HCT116 (cell line): ENCODE measurements around the gene TBRG4. TPM values are rescaled to one million over a fixed set of nuclear protein-coding genes. Genes with fewer than 3 reads are reported as not detected.

ENCODE experiments used
- ATAC-seq: fragments of 200-7000 bp; cut with Tn5 transposase; 2 replicates; pipeline ENCODE4 v1.9.1; 2020; ENCODE audit warnings: mild to moderate bottlenecking, moderate library complexity
- BruUV-seq: library from RNA; stranded (reverse); fragments of 400-500 nt; replicated peaks from 2 replicates; lab custom pipeline; 2021; lab: Mats Ljungman, UMichigan
- CTCF ChIA-PET: fragments of 300-600 bp; sonication (Branson Sonifier 250); formaldehyde crosslinking; loops from one replicate; lab custom pipeline; 2021; ENCODE audit warnings: antibody characterized with exemption; lab: Charles Lee
- POLR2A ChIA-PET: fragments of 300-600, 350-600 bp; sonication (Branson Sonifier 250); formaldehyde crosslinking; loops from one replicate; lab custom pipeline; 2021; ENCODE audit warnings: antibody characterized with exemption; lab: Charles Lee
- RAD21 ChIA-PET, 2 experiments: fragments of 300-600 bp; sonication (Branson Sonifier 250); formaldehyde crosslinking; loops; one replicate each; lab custom pipeline; 2023; ENCODE audit warnings: low total read pairs in 2 of 2; ENCODE audit not compliant: uncharacterized antibody in 2 of 2, unreplicated experiment in 2 of 2, low non-redundant PET in 1 of 2; lab: Charles Lee
- DNase-seq: peaks from one replicate; pipeline ENCODE4 v3.0.0-alpha.2; 2010; ENCODE audit warnings: low read depth, low spot score
- H2AFZ ChIP-seq: fragments of 200-600 bp; shearing (Covaris generic), sonication (generic); 2 replicates; pipeline ENCODE4 v1.6.1; 2017; ENCODE audit warnings: low read depth, mixed run types, mixed read lengths, antibody characterized with exemption, low read length; ENCODE audit not compliant: poor library complexity, severe bottlenecking
- H3K27ac ChIP-seq: 2 replicates; pipeline ENCODE4 v1.5.1; 2012; ENCODE audit warnings: low read depth, low read length
- H3K27me3 ChIP-seq: fragments of 200-600 bp; sonication (generic); 2 replicates; pipeline ENCODE4 v1.6.1; 2016; ENCODE audit warnings: mixed run types, low read length, mixed read lengths; ENCODE audit not compliant: insufficient read depth
- H3K36me3 ChIP-seq, 2 experiments: fragments of 200-500 bp in 1 of 2; fragments of 200-600 bp in 1 of 2; sonication (Bioruptor generic) in 1 of 2; sonication (generic) in 1 of 2; 2 replicates each; pipeline versions ENCODE4 v1.5.1 to v1.6.1; 2014 to 2016; ENCODE audit warnings: low read length in 2 of 2, inconsistent platforms in 1 of 2, mixed read lengths in 1 of 2, mixed run types in 1 of 2; ENCODE audit not compliant: insufficient read depth in 2 of 2, control insufficient read depth in 1 of 2
- H3K4me1 ChIP-seq, 2 experiments: fragments of 200-600 bp in 1 of 2; sonication (generic) in 1 of 2; 2 replicates each; pipeline versions ENCODE4 v1.5.1 to v1.6.1; 2012 to 2017; ENCODE audit warnings: low read length in 2 of 2, inconsistent platforms in 1 of 2, mild to moderate bottlenecking in 1 of 2, mixed read lengths in 1 of 2, mixed run types in 1 of 2, moderate library complexity in 1 of 2; ENCODE audit not compliant: insufficient read depth in 2 of 2, control insufficient read depth in 1 of 2
- H3K4me2 ChIP-seq: fragments of 200-600 bp; sonication (generic); 2 replicates; pipeline ENCODE4 v1.6.1; 2017; ENCODE audit warnings: mixed run types, low read length, mixed read lengths
- H3K4me3 ChIP-seq, 2 experiments: fragments of 200-600 bp in 1 of 2; sonication (generic) in 1 of 2; replicated peaks in 1 of 2; 2 replicates each; pipeline ENCODE4 v1.5.1; 2011 to 2016; ENCODE audit warnings: low read length in 2 of 2, control low read depth in 1 of 2, low read depth in 1 of 2, mild to moderate bottlenecking in 1 of 2, mixed read lengths in 1 of 2, mixed run types in 1 of 2
- H3K79me2 ChIP-seq: fragments of 200-600 bp; sonication (generic); 2 replicates; pipeline ENCODE4 v1.6.1; 2017; ENCODE audit warnings: mild to moderate bottlenecking, mixed run types, low read length, moderate library complexity, mixed read lengths; ENCODE audit not compliant: insufficient read depth
- H3K9ac ChIP-seq: fragments of 200-600 bp; sonication (generic); 2 replicates; pipeline ENCODE4 v1.6.1; 2016; ENCODE audit warnings: low read length, mixed read lengths
- H3K9me2 ChIP-seq: fragments of 200-600 bp; sonication (generic), shearing (Covaris generic); 2 replicates; pipeline ENCODE4 v1.6.1; 2017; ENCODE audit warnings: mixed run types, mild to moderate bottlenecking, moderate library complexity; ENCODE audit not compliant: insufficient read depth
- H3K9me3 ChIP-seq, 2 experiments: fragments of 200-500 bp in 1 of 2; fragments of 200-600 bp in 1 of 2; sonication (Bioruptor generic) in 1 of 2; sonication (generic) in 1 of 2; 2 replicates each; pipeline ENCODE4 v1.6.1; 2014 to 2017; ENCODE audit warnings: low read length in 2 of 2, mixed read lengths in 2 of 2, inconsistent platforms in 1 of 2, low read depth in 1 of 2, mild to moderate bottlenecking in 1 of 2, mixed run types in 1 of 2, moderate library complexity in 1 of 2; ENCODE audit not compliant: control insufficient read depth in 1 of 2, insufficient read depth in 1 of 2
- H4K20me1 ChIP-seq: fragments of 200-600 bp; sonication (generic), shearing (Covaris generic); 2 replicates; pipeline ENCODE4 v1.6.1; 2017; ENCODE audit warnings: mixed run types, mild to moderate bottlenecking, moderate library complexity; ENCODE audit not compliant: insufficient read depth
- CBX3 ChIP-seq: IDR thresholded peaks from 2 replicates; pipeline ENCODE4 v1.6.1; 2012; ENCODE audit warnings: low read depth
- CEBPB ChIP-seq: IDR thresholded peaks from 2 replicates; pipeline ENCODE4 v1.6.1; 2012; ENCODE audit warnings: low read depth
- CTCF ChIP-seq, 3 experiments: fragments of 200-600 bp in 1 of 3; sonication (generic) in 1 of 3; IDR thresholded peaks in 2 of 3; conservative IDR thresholded peaks in 1 of 3; 2 replicates each; pipeline ENCODE4 v1.5.1; 2012 to 2017; ENCODE audit warnings: low read depth in 2 of 3, low read length in 2 of 3, antibody characterized with exemption in 1 of 3, borderline replicate concordance in 1 of 3, control low read depth in 1 of 3, mild to moderate bottlenecking in 1 of 3, mixed read lengths in 1 of 3, mixed run types in 1 of 3, moderate library complexity in 1 of 3; ENCODE audit not compliant: insufficient read depth in 1 of 3
- EGR1 ChIP-seq: IDR thresholded peaks from 2 replicates; pipeline ENCODE4 v1.6.1; 2012; ENCODE audit warnings: low read depth
- ELF1 ChIP-seq: IDR thresholded peaks from 2 replicates; pipeline ENCODE4 v1.6.1; 2012; ENCODE audit warnings: low read depth, borderline replicate concordance
- EZH2phosphoT487 ChIP-seq: fragments of 200-600 bp; IDR thresholded peaks from 2 replicates; pipeline ENCODE4 v1.6.1; 2018; ENCODE audit warnings: antibody characterized with exemption, borderline replicate concordance
- FOSL1 ChIP-seq: IDR thresholded peaks from 2 replicates; pipeline ENCODE4 v1.6.1; 2012; ENCODE audit warnings: low read depth
- MAX ChIP-seq: IDR thresholded peaks from 2 replicates; pipeline ENCODE4 v1.6.1; 2012
- POLR2A ChIP-seq: IDR thresholded peaks from 2 replicates; pipeline ENCODE4 v1.7.0; 2011; ENCODE audit warnings: borderline replicate concordance; ENCODE audit not compliant: insufficient read depth, insufficient read length; ENCODE audit errors: extremely low read depth
- POLR2AphosphoS5 ChIP-seq: IDR thresholded peaks from 2 replicates; pipeline ENCODE4 v1.6.1; 2011; ENCODE audit warnings: mild to moderate bottlenecking, low read depth, low read length, moderate library complexity
- RAD21 ChIP-seq: IDR thresholded peaks from 2 replicates; pipeline ENCODE4 v1.6.1; 2012; ENCODE audit warnings: low read depth, mild to moderate bottlenecking
- REST ChIP-seq: IDR thresholded peaks from 2 replicates; pipeline ENCODE4 v1.6.1; 2012; ENCODE audit warnings: low read depth
- SIN3A ChIP-seq: IDR thresholded peaks from 2 replicates; pipeline ENCODE4 v1.6.1; 2012; ENCODE audit warnings: low read depth
- SP1 ChIP-seq: IDR thresholded peaks from 2 replicates; pipeline ENCODE4 v1.6.1; 2012; ENCODE audit warnings: low read depth
- SRF ChIP-seq: IDR thresholded peaks from 2 replicates; pipeline ENCODE4 v1.6.1; 2012; ENCODE audit warnings: low read depth
- ZFX ChIP-seq: fragments of 450-650 bp; IDR thresholded peaks from 2 replicates; pipeline ENCODE4 v1.6.1; 2017
- intact Hi-C: fragments of 100-400 bp; cut with micrococcal nuclease; formaldehyde crosslinking; loops from 2 replicates; pipeline ENCODE4 v1.10.0; 2022
- total RNA-seq: library from RNA; stranded (reverse); gene quantifications from one replicate; pipeline ENCODE4 v1.2.1, GENCODE V29; 2021; ENCODE audit not compliant: unreplicated experiment

Gene TBRG4
- total RNA-seq, 1 experiment from 2014 or later: 136 TPM

- TF ChIP-seq REST: no peak
- TF ChIP-seq ELF1: no peak
Observed at GRCh38 chr7:45066409-45066808, 45.1 kb downstream of the TBRG4 start (continued).

- H3K9ac ChIP-seq: no peak overlapping the region
- ATAC-seq (no peak), DNase-seq (no peak)
- CTCF ChIA-PET: no interaction called here
- H2AFZ ChIP-seq: no peak overlapping the region
- H3K4me3 ChIP-seq: no peak overlapping the region
- peaks cover 12 to 20% of the 10 kb centered on the region in 2 experiments for H3K4me1 ChIP-seq
- intact Hi-C loops: no loop called here
- H3K27me3 ChIP-seq: no peaks in the 10 kb centered on the region
- no peaks in the 10 kb centered on the region for H3K9me3 ChIP-seq
- H3K27ac ChIP-seq: no peak overlapping the region
- H3K4me2 ChIP-seq: no peak overlapping the region
- H3K79me2 ChIP-seq: peaks cover 4% of the 10 kb centered on the region; the same call in 1 of the 2 replicates
- no peaks in the 10 kb centered on the region; a peak in 1 of 4 replicates for H3K36me3 ChIP-seq
- TF ChIP-seq EGR1 (no peak), MAX (no peak), SRF (no peak), EZH2phosphoT487 (no peak), CTCF (IDR thresholded peaks at IDR 0.05 in 2 of 3, conservative IDR thresholded peaks at IDR 0.05 in 1 of 3; ENCODE audit: borderline replicate concordance in 1 of 3, insufficient read depth in 1 of 3, low read depth in 2 of 3, low read length in 2 of 3) (no peak), RAD21 (no peak), REST (no peak), SP1 (no peak), ZFX (no peak), POLR2A (no peak), SIN3A (no peak), CEBPB (no peak), CBX3 (no peak), FOSL1 (no peak), ELF1 (no peak), POLR2AphosphoS5 (no peak)
- H4K20me1 ChIP-seq: no peaks in the 10 kb centered on the region
- no TSS peak for BruUV-seq
- POLR2A ChIA-PET: no interaction called here
- no peaks in the 10 kb centered on the region for H3K9me2 ChIP-seq
- RAD21 ChIA-PET: no interaction called here
Observed at GRCh38 chr7:45065031-45065995, 46.2 kb downstream of the TBRG4 start.
